CD14-positive monocyte (primary cell): ENCODE data around the gene RHBDL1. TPM values are rescaled to one million over a fixed set of nuclear protein-coding genes. Genes with fewer than 3 reads are reported as not detected.

Experiments
- DNase-seq, 3 donors: peaks; one replicate each; pipeline ENCODE4 v3.0.0-alpha.2; 2011 to 2022
- H2AFZ ChIP-seq: 2 replicates; pipeline ENCODE4 v1.6.0; 2012; ENCODE audit warnings: mild to moderate bottlenecking, low read depth, low read length, inconsistent platforms; ENCODE audit not compliant: insufficient read depth, poor library complexity, severe bottlenecking
- H3K27ac ChIP-seq, 2 donors: 1 replicate in 1 of 2; 2 replicates in 1 of 2; pipeline ENCODE4 v1.5.1; 2012 to 2013; ENCODE audit warnings: low read length in 2 of 2, control low read depth in 1 of 2, inconsistent platforms in 1 of 2, low read depth in 1 of 2, mild to moderate bottlenecking in 1 of 2
- H3K27me3 ChIP-seq, 2 donors: one replicate each; pipeline versions ENCODE4 v1.6.0 to v1.6.1; 2011 to 2013; ENCODE audit warnings: low read length in 2 of 2; ENCODE audit not compliant: control insufficient read depth in 2 of 2, insufficient read depth in 2 of 2
- H3K36me3 ChIP-seq, 2 donors: replicated peaks in 1 of 2; 1 replicate in 1 of 2; 2 replicates in 1 of 2; pipeline versions ENCODE4 v1.5.1 to v1.6.1; 2012 to 2013; ENCODE audit warnings: low read length in 2 of 2, control low read depth in 1 of 2, inconsistent platforms in 1 of 2, mild to moderate bottlenecking in 1 of 2; ENCODE audit not compliant: insufficient read depth in 2 of 2, control insufficient read depth in 1 of 2
- H3K4me1 ChIP-seq, 2 donors: 1 replicate in 1 of 2; 2 replicates in 1 of 2; pipeline versions ENCODE4 v1.5.1 to v1.6.1; 2012 to 2013; ENCODE audit warnings: low read length in 2 of 2, control low read depth in 1 of 2, inconsistent platforms in 1 of 2, mild to moderate bottlenecking in 1 of 2, moderate library complexity in 1 of 2; ENCODE audit not compliant: insufficient read depth in 2 of 2, control insufficient read depth in 1 of 2
- H3K4me2 ChIP-seq: replicated peaks from 2 replicates; pipeline ENCODE3; 2012; ENCODE audit warnings: low read length, moderate library complexity, mild to moderate bottlenecking; ENCODE audit not compliant: poor library complexity, severe bottlenecking; ENCODE audit errors: extremely low read depth
- H3K4me3 ChIP-seq, 3 experiments: fragments of 200-600 bp in 1 of 3; sonication (generic) in 1 of 3; replicated peaks in 1 of 3; 1 replicate in 2 of 3; 2 replicates in 1 of 3; pipeline ENCODE4 v1.5.1; 2011 to 2013; ENCODE audit warnings: low read length in 3 of 3, mild to moderate bottlenecking in 3 of 3, control low read depth in 2 of 3, low read depth in 2 of 3, inconsistent platforms in 1 of 3, moderate library complexity in 1 of 3
- H3K79me2 ChIP-seq: 2 replicates; pipeline ENCODE4 v1.6.0; 2012; ENCODE audit warnings: mild to moderate bottlenecking, control low read depth, inconsistent platforms, low read length, moderate library complexity; ENCODE audit not compliant: insufficient read depth
- H3K9ac ChIP-seq: 2 replicates; pipeline ENCODE4 v1.6.0; 2017; ENCODE audit warnings: low read length, mild to moderate bottlenecking; ENCODE audit not compliant: insufficient read depth, poor library complexity, severe bottlenecking
- H3K9me3 ChIP-seq, 2 donors: replicated peaks in 1 of 2; 1 replicate in 1 of 2; 2 replicates in 1 of 2; pipeline versions ENCODE4 v1.5.1 to v1.6.1; 2012 to 2013; ENCODE audit warnings: low read length in 2 of 2, control low read depth in 1 of 2; ENCODE audit not compliant: control insufficient read depth in 1 of 2, insufficient read depth in 1 of 2
- H4K20me1 ChIP-seq: 2 replicates; pipeline ENCODE4 v1.6.0; 2012; ENCODE audit warnings: mild to moderate bottlenecking, low read length, control low read depth, moderate library complexity; ENCODE audit not compliant: insufficient read depth
- H3K27ac Mint-ChIP-seq, 7 donors: one replicate each; pipeline ENCODE4 v1.8.0; 2020; ENCODE audit warnings: mild to moderate bottlenecking in 7 of 7, mixed read lengths in 7 of 7, moderate library complexity in 6 of 7, inconsistent platforms in 2 of 7
- H3K27me3 Mint-ChIP-seq, 3 donors: one replicate each; pipeline ENCODE4 v1.8.0; 2021 to 2022; ENCODE audit warnings: low read depth in 3 of 3, mild to moderate bottlenecking in 3 of 3, mixed read lengths in 3 of 3, moderate library complexity in 3 of 3, inconsistent platforms in 1 of 3
- H3K36me3 Mint-ChIP-seq, 2 donors: one replicate each; pipeline ENCODE4 v1.8.0; 2020; ENCODE audit warnings: mixed read lengths in 2 of 2, inconsistent platforms in 1 of 2, mild to moderate bottlenecking in 1 of 2
- H3K4me1 Mint-ChIP-seq: one replicate; pipeline ENCODE4 v1.8.0; 2020; ENCODE audit warnings: mild to moderate bottlenecking, mixed read lengths
- H3K4me3 Mint-ChIP-seq, 2 donors: one replicate each; pipeline ENCODE4 v1.8.0; 2020; ENCODE audit warnings: mild to moderate bottlenecking in 2 of 2, mixed read lengths in 2 of 2, moderate library complexity in 1 of 2
- H3K9me3 Mint-ChIP-seq, 7 donors: one replicate each; pipeline ENCODE4 v1.8.0; 2020 to 2022; ENCODE audit warnings: mixed read lengths in 7 of 7, mild to moderate bottlenecking in 6 of 7, moderate library complexity in 6 of 7, inconsistent platforms in 2 of 7
- CTCF ChIP-seq: fragments of 200-600 bp; IDR thresholded peaks from one replicate; pipeline ENCODE4 v1.8.0; 2022; ENCODE audit warnings: antibody characterized with exemption, mild to moderate bottlenecking
- WGBS: methylation state at CpG from one replicate; pipeline ENCODE4 v1.1.5; 2013; ENCODE audit warnings: missing lambda C conversion rate; ENCODE audit not compliant: insufficient coverage; 5-methylcytosine and 5-hydroxymethylcytosine counted together
- intact Hi-C, 2 donors: fragments of 100-400 bp; cut with micrococcal nuclease; formaldehyde crosslinking; loops; one replicate each; pipeline versions ENCODE4 v1.15.0 to v1.15.1; 2023
- polyA plus RNA-seq, 3 donors: library from polyadenylated mRNA; depleted of rRNA in 1 of 3; unstranded in 2 of 3; stranded (reverse) in 1 of 3; fragments of 300-500 nt in 2 of 3; fragments of >200 nt in 1 of 3; fragmentation: Illumina TruSeq in 2 of 3; gene quantifications; 1 replicate in 2 of 3; 2 replicates in 1 of 3; pipeline ENCODE4 v1.2.3, GENCODE V29; 2012 to 2021

The RHBDL1 gene
- polyA plus RNA-seq, 3 donors: 1.3 TPM; not detected in 2

- Histone ChIP-seq H3K36me3 (peaks cover 23 to 24% of the 10 kb centered on the region in 2 donors), H3K27me3 (no peaks in the 10 kb centered on the region), H3K4me3 (no peak overlapping the region), H3K4me2 (no peak overlapping the region), H2AFZ (no peak overlapping the region), H3K79me2 (peaks cover 20% of the 10 kb centered on the region), H3K4me1 (peaks cover 17 to 21% of the 10 kb centered on the region in 2 donors), H3K27ac (no peak overlapping the region), H3K9ac (no peak overlapping the region), H4K20me1 (peaks cover 28% of the 10 kb centered on the region), H3K9me3 (no peaks in the 10 kb centered on the region)
- Mint-ChIP-seq H3K36me3 (peaks cover 14 to 28% of the 10 kb centered on the region in 2 donors), H3K27ac (no peak overlapping the region), H3K4me3 (no peak overlapping the region), H3K4me1 (peaks cover 9% of the 10 kb centered on the region), H3K9me3 (no peaks in the 10 kb centered on the region), H3K27me3 (peaks cover 0 to 2% (median 2%) of the 10 kb centered on the region in 3 donors)
- intact Hi-C loops: no loop called here
- DNase-seq: no peak
- no peak for TF ChIP-seq CTCF
- WGBS: 97% methylated on average over 9 of the region's 13 CpGs
These were observed 8.9 kb upstream of the RHBDL1 start for GRCh38 chr16:666572-666971.

GRCh38 chr16:667113-667779, 8.2 kb upstream of the RHBDL1 start:
- TF ChIP-seq CTCF: no peak
- Mint-ChIP-seq H3K4me1 (peaks cover 9% of the 10 kb centered on the region), H3K27ac (peak overlapping the region in 5 of 7 donors; percentile 51 to 78 (median 66)), H3K4me3 (peak overlapping the region; percentile 53 to 78), H3K36me3 (peaks cover 19 to 34% of the 10 kb centered on the region in 2 donors), H3K9me3 (no peaks in the 10 kb centered on the region), H3K27me3 (peaks cover 0 to 2% (median 2%) of the 10 kb centered on the region in 3 donors)
- no peak overlapping the region for H3K9ac ChIP-seq
- peaks cover 20% of the 10 kb centered on the region for H3K79me2 ChIP-seq
- peaks cover 30 to 31% of the 10 kb centered on the region in 2 donors for H3K36me3 ChIP-seq
- H3K4me3 ChIP-seq: peak overlapping the region in 1 of 3 experiments; percentile 87
- H3K4me1 ChIP-seq: peaks cover 17 to 21% of the 10 kb centered on the region in 2 donors
- H3K9me3 ChIP-seq: no peaks in the 10 kb centered on the region
- peaks cover 30% of the 10 kb centered on the region for H4K20me1 ChIP-seq
- intact Hi-C loops: no loop called here
- DNase-seq: no peak
- peak overlapping the region; percentile 74 for H2AFZ ChIP-seq
- H3K27me3 ChIP-seq: no peaks in the 10 kb centered on the region
- H3K27ac ChIP-seq: peak overlapping the region; percentile 8 to 68
- peak overlapping the region; percentile 96 for H3K4me2 ChIP-seq
- 90% methylated on average over 21 of the region's 22 CpGs for WGBS
